Forelimb muscle (tissue), 1 donor: ENCODE measurements around the gene KCNB1. TPM values are rescaled to one million over a fixed set of nuclear protein-coding genes. Genes with fewer than 3 reads are reported as not detected.

Source experiments
- DNase-seq: peaks from one replicate; pipeline ENCODE4 v3.0.0-alpha.2; 2013; ENCODE audit warnings: low read depth
- polyA plus RNA-seq: library from polyadenylated mRNA; unstranded; fragments of 120-200 nt; gene quantifications from one replicate; pipeline ENCODE4 v1.2.1, GENCODE V29; 2013; ENCODE audit not compliant: insufficient read length

Gene KCNB1
- polyA plus RNA-seq, 1 donor = 7.1 TPM

DNA sequence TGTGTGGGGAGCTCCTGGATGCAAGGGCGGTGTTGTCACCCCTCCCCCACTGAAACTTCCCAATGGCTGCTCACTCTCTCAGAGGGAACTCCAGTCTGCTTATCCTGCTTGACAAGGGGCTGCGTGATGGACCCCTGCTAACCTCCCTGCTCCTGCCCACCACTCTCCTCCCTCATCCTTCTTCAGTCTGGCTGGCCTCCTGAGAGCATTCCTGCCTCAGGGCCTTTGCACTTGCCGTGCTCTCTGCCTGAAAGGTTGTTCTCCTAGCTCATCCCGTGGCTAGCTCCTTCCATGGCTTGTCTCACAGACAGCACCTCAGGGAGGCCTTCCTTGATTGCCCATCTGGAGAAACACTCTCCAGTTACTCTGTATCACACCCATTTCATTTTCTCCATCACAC lies 130.7 kb downstream of the KCNB1 start:
- no peak for DNase-seq

DNA sequence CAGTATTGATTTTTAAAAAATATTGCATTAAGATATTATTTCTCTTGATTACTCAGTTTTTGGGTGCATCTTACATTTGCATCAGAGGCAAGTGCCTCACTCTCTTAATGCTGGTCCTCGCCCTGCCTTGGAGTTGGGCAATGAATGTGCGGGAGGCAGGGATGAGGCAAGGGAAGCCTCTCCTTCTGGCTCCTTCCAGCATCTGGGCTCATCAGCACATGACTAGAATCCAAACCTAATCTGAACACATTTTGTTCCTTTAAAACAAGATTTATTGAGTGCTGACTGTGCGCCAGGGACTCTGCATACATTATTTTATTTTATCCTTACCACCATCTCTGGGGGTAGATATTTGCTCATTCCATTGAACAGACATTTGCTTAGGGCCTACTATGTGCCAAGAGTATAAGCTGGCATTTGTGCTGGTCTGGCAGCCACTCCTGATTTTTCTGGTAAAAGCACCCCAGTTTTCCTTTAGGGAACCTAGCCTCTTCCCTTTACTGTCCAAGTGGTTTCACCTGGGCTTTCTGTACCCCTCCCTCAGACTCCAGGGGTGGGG lies 132.7 kb downstream of the KCNB1 start:
- DNase-seq = no peak

DNA sequence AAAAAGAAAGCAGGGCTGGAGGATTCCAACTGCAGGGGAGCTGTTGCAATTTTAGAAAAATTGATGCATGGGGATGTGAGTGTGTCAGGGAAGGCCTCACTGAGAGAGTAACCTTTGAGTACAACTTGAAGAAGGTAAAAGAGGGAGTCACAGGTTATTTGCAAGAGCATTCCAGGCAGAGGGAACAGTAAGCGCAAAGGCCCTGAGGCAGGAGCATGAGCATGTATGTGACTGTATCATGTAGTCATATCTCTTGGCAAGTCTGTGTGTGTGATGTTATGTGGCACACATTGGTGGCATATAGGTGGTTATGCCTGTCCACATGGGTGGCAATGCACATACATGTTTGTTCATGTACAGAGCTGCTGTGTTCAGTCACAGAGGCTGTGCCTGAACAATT lies 133.4 kb downstream of the KCNB1 start:
- DNase-seq = no peak

DNA sequence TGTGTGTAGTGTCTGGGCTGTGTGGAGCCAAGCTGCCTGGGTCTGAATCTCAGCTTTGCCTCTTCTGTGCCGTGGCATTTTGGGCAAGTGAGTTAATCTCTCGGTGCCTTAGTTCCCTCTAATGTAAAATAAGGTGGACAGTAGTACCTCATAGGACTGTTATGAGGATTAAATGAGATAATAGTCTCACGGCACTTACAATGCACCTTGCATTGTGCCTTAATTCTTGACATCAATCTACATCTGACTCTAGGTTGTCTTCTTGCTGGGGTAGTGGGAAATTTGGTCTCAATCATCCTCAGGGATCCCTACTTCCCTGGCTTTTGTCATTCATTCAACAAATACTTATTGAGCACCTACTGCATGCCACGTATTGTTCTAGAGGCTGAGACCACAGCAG lies 133.9 kb downstream of the KCNB1 start:
- no peak for DNase-seq

DNA sequence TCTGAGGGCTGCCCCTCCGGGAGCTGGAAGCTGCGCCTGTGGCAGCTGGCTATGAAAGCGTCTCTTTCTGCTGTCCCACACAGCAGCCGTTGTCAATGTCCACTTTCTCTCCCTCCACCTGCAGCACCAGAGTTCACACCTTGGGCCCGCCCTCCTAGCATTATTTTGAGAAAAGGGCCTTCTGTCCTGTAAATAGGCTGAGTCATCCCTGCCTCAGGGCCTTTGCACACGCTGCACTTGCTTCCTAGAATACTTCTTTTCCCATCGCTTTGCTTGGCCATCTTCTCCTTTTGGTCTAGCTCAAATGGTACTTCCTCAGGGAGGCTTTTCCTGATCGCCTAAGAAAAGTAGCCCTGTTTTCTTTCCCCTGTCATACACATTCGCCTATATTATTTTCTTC lies 135.3 kb downstream of the KCNB1 start:
- no peak for DNase-seq

DNA sequence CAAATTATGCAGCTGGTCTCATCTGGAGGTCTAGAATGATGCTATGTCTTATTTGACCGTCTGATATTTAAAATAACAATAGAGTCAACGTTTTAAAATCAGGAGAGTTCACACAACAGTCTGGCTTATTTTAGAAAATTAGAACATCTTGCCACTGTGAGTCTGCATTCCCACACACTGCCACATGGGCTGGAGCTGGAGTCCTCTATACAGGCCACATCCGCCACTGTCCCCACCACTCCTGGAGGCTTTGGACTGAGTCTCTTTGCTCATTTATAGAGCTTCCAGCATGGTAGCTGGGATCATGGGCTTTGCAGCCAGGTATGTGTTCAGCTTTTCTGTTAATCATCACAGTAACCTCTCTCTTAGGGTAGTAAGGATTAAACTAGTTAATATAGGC lies 135.8 kb downstream of the KCNB1 start:
- DNase-seq = no peak

DNA sequence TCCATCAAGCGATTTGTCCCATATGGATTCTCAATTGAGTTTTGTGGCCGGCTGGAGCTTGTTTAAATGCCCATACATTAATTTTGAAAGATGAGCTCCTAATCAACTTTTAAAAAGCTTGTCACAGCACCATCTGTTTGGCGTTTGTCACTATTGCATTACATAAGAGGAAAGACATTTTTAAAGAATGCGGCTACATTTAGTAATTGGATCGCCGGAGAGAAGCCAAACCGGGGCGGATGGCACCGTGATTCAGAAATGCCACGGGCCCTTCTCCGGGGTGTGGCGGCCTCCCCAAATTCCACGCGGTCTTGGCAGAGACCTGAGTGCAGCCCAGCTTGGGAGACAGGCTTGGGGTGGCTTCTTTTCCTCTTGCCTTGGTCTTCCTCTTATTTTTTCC lies 136.9 kb downstream of the KCNB1 start:
- no peak for DNase-seq

DNA sequence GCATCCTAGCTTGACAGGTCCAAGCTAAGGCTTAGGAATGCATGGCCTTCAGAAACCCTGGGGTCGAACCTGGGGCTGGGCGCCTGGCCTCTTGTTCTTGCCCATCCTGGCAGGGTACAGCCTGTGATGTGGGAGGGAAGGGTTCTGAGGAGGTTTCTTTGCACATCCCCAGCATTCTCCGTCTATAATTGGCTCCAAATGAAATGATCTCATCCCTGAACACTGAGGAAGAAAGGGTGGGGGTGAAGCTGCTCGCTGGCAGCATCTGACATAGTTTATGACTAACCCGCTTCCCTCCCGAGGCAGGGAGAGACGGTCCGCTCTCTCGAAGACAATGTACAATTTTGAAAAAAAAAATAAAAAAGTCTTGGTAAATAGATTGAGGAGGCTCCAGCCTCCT lies 137.5 kb downstream of the KCNB1 start:
- DNase-seq = peak; percentile 62

DNA sequence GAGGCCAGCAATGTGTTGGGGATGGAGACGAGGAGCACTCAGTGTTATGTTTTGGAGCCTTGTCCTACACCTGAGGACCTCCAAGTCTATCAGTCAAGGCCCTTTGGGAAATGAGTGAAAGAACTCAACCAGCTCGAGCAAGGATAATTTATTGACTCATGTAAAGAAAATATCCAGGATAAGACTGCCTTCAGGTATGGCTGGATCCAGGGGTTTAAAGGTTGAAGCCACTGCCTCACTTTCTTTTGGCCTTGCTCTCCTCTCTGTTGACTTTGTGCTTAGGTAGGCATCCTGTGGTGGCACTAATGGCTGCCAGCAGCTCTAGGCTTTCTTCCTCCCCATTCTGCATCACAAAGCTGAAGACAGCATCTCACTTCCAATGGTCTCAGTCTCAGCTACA lies 138.3 kb downstream of the KCNB1 start:
- DNase-seq = no peak

DNA sequence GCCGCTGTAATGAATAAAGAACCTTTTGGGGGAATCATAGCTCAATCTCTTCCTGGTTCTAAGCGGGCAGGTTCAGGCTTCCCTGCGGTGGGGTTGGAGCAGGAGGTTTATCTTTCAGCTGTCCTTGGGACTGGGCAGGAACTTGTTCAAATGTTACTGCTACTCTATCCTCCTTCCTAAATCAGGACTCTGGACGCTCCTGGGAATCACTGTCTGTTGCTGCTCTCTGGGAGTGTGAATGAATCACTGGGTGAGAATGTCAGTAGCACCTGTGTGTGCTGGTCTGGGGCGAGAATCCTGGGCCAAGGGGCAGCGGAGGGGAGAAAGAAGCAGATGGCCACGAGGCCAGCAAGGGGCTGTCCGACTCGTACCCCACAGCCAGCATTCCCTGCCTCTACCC lies 139.2 kb downstream of the KCNB1 start:
- DNase-seq = no peak

DNA sequence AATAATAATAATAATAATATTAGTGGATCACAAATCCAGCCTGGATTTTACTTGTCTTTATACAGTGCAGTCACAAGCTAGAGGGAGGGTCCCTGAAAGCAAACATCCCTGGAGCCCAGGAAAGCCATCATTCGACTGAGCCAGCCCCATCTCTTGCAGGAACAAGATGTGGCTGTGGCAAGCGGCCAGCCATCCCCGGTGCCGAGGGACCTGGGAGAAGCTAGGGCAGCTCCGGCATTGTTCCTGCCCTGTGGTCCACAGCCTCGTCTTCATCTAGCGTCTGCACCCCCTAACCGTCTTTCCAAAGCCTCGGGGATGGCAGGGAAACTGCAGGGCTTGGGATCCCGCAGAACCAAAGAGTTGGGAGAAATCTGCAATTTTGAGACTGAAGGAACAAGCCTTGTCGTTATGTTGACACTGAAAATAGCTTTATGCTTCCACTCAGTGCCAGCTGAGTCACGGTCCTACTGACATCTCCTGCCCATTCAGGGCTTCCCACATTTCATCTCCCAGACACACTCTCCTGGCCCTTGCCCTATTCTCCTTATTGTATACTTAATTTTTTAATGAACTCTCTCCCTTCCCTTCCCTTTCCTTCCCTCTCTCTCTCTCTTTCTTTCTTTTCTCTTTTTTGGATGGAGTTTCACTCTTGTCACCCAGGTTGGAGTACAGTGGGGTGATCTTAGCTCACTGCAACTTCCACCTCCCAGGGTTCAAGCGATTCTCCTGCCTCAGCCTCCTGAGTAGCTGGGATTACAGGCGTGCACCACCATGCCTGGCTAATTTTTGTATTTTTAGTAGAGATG lies 142.1 kb downstream of the KCNB1 start:
- DNase-seq = no peak

DNA sequence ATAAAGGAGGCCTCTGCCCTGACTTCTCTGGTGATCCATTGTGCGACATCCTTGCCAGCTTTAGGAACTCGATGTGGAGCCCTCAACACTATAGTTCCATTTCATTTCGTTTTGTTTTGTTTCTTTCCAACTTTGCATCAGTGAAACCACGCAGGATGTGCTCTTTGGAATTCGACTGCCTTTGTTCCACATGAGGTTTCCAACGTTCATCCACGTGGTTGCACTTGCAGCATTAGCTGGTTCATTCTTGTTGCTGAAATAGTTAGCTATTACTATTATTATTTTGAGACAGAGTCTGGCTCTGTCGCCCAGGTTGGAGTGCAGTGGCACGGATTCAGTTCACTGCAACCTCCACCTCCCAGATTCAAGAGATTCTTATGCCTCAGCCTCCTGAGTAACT lies 143.3 kb downstream of the KCNB1 start:
- no peak for DNase-seq

DNA sequence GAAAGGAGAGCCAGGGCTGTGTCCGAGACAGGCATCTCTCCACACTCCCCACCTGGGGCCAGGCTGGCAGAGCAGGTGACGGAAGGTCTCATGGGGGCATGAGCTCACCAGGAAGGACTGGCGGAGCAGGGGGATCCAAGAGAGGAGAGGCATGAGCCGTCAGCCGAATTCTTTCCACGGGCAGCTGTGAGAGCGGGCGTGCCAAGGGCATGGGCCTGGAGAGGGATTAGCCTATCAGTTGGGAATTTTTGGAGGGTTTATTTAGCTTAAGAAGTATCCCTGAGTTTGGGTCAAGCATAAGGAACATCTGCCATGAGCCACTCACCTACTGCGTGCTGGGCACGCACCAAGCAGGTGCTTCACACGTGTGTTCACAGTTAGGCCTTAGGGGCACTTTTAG lies 144.4 kb downstream of the KCNB1 start:
- DNase-seq = no peak

DNA sequence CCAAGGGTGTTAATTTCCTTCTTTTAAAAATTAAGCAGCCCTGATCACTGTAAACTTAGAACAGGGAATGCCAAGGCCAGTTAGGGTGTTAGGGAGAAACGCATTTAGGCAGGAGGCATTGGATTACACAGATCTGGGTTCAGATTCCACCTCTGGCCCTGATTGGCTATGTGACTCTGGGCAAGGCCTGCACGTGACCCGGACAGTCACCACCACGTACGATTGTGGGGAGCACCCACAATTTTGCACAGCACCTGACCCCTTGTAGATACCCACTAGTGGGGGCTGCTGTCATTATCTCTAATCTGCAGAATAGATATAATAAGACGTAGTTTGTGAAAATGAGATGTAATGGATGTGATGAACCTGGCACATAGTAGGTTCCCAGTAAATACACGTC lies 145.1 kb downstream of the KCNB1 start:
- no peak for DNase-seq

DNA sequence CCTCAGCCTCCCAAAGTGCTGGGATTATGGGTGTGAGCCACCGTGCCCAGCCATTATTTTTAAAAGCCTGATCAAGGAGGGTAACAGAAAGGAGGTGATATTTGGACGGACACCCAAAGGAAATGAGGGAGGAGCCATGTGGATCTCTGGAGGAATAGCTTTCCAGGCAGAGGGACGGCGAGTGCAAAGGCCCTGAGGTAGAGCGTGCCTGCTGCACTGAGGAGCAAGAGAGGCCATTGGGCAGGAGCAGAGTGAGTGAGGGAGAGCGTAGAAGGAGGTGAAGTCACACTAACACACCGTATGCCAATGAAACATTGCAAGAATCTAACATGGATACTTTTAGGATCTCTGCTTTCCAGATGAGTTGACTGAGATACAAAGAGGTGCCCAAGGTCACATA lies 145.7 kb downstream of the KCNB1 start:
- DNase-seq = no peak

DNA sequence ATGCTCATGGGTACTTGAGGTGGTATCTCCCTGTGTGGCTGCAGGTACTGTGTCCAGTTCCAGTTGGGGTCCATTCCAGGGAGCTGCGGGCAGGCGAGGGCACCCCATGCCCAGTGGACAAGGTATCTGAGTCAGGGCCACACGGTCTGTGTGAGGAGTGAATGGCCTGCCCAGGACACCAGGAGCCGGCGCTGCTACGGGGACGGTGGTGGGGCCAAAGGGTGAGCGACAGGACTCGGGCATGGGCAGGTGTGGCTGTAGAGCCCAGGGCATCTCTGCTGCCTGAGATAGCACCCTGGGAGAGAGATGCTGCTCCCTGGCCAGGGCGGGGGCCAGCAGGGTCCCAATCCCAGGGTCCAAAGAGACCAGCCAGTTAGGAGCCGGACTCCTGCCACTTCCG lies 147.0 kb downstream of the KCNB1 start:
- no peak for DNase-seq

DNA sequence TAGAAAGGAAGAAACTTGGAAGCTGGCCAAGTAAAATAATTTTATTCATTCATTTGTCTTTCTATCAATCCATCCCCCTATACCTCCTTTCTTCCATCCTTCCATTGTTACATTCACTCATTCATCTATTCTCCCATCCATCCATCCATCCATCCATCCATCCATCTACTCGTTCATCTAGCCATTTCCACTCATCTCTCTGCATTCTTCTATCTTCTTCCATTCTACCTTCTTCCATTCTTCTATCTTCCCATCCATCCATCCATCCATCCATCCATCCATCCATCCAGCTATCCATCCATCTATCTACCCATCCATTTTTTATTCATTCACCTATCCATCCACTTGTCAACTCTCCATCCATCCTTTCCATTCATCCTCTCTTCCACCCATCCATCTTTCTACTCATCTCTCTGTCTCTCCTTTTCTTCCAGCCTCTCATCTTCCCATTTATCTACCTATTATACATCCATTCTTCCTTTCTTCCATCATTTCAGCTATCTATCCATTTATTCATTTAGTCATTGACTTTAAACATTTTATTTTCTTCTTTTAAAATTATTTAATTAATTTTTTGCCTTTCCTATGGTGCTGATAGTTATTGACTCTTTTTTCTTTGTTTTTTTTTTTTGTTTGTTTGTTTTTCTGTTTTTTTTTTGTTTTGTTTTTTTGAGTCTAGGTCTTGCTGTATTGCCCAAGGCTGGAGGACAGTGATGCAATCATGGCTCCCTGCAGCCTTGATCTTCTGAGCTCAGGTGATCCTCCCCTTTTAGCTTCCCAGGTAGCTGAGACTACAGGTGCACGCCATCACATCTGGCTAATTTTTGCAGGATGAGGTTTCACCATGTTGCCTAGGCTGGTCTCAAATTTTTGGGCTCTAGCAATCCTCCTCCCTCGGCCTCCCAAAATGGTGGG lies 151.5 kb downstream of the KCNB1 start:
- DNase-seq = no peak

DNA sequence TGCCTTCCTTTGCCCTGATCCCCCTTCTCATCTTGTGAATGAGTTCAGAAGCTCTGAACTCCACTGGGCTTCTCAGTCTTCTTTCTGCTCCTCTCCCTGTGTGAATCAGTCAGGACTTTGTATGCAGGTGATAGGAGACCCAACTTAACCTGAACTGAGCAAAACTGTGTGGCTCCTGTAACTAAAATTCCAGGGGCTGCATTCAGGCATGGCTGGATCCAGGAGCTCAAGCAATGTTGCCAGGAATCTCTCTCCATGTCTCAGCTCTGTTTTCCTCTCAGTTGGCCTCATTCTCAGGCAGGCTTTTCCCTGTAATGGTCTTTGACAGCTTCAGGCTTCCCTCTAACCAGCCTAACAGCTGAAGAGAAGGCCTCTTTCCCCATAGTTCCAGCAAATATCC lies 153.7 kb downstream of the KCNB1 start:
- no peak for DNase-seq

DNA sequence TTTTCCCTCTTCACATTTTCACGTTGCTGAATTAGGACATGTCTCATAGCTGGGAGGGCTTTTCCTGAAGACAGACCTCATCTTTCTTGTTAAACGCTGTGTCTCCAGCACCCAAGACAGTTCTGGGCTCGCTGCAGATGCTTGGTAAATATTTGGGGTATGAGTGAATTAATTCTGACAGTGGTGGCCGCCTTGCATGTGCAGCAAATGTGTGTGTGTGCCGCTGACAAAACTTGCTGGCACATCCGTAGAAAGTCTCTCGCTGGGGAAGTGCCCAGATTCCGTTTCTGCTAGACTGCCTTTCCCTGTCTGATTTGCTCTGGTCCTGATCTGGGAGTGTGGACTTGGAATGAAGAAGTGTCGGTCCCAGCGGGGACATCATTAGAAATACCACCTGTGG lies 156.4 kb downstream of the KCNB1 start:
- no peak for DNase-seq

DNA sequence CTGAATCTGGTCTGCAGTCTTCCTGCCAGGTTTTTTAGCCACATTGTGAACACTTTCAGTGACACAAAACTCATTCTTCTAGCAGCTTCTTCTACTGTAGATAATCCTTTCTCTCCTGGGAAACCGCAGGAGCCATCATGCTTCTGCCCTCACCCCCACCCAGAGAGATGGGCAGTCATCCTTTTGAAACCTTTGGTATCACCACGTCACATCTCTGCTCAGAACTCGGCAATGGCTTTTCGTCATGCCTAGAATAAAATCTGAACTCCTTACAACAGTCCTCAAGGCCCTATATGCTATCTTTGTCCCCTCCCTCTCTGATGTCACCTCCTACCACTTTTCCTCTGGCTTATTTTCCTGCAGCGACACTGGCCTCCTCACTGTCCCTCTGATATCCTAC lies 158.2 kb downstream of the KCNB1 start:
- DNase-seq = no peak

DNA sequence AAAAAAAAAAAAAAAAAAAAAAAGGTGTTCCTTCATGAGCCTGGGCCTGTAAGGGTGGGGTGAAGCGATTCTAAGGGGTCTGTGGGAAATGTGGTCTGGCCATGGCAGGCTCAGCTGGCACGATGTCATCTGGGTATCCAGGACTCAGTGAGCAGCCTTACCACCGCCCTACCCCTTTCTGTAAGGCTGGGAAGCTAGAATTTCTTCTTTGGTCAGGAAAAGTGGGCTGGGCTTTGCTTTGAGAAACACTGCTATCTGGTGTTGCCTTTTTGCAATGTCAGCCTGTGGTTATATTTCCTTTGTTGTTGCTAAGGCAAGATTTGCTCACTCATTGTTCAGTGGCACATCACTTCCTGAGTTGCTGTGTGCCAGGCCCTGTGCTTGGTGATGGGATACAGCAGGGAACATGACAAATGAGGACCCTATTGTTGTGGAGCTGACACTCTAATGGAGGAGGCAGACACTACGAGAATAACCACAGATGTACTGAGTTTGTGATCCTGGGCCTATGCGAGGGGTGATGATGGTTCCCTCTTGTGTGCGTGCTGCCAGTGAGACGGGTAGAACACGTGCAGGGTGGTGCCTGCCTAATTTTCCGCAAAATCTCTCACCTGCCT lies 158.7 kb downstream of the KCNB1 start:
- no peak for DNase-seq

DNA sequence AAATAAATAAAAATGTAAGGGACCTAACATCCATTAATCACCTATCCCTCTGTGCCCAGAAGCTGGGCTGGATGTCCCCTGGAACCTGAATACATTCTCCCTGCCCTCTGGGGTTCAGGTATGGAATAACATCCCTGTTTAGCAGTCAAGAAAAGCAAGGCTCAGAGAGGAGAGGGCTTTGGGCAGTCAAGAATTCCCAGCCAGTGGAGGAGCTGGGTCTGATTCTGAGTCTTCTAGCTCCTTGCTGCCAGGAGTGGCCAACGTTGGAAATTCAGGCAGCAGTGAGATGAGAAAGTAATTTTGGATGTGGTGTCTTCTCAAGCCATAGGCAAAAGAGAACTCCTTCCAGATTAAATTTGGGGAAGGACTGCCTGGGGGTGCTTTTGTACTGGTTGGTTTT lies 162.0 kb downstream of the KCNB1 start:
- DNase-seq = no peak
